HT1080 (cell line): ENCODE results near the gene IMPA2. TPM values are rescaled to one million over a fixed set of nuclear protein-coding genes. Genes with fewer than 3 reads are reported as not detected.
"Not testable (repeated sequence)": the region's sequence is repeated elsewhere in the genome, so short reads cannot be mapped to it uniquely, and the experiment has no call there.

Source experiments
- DNase-seq: peaks from one replicate; pipeline ENCODE4 v3.0.0-alpha.2; 2015; ENCODE audit warnings: low read depth
- total RNA-seq: library from RNA; depleted of rRNA; stranded (reverse); fragments of >200 nt; shearing (Covaris generic); gene quantifications from 2 replicates; pipeline ENCODE4 v1.2.3, GENCODE V29; 2014

IMPA2 gene
- total RNA-seq, 1 experiment from 2014 or later = 0.93 TPM

GRCh38 chr18:11960743-11961380 lies 20.4 kb upstream of the IMPA2 start:
- DNase-seq = no peak

DNA sequence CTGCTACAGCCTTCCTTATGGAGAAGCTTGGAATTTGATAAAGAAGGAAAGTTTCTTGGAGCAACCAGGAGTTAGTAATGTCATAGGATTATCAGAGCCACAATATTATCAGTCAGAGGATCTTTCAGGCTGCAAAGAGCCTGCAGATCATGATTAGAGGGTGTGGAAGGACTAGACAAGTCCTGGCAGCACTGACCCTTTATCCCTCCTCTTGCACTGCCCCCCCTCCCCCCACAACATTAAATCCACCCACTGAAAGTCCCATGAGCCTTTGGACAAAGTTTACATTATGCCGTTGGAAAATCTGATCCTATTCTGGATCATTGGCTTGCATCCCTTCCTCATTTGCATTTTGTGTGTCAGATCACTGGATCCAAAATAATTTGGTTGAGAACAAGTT lies 18.7 kb upstream of the IMPA2 start:
- no peak for DNase-seq

DNA sequence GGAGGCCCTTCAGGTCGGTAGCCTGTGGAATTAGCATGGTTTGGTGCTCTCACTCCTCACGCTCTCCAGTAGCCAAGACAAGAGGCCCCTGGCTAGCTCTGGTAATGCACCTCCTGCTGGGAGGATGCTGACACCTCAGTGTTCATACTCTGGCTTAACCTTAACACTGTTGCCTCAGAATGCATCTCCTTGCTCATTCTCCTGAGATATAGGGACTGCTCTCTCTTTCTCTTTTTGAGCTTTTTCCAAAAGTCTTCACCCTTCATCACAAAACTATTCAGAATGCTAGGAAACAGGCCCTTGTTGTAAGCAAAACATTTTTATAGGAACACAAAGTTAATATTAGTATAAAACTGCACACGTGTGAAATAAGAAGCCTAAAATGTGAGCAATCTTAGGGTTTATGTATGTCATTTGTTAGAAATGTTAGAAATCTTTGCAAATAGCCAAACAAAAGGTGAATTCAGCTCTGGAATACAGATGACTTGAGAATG lies 17.3 kb upstream of the IMPA2 start:
- DNase-seq = no peak

DNA sequence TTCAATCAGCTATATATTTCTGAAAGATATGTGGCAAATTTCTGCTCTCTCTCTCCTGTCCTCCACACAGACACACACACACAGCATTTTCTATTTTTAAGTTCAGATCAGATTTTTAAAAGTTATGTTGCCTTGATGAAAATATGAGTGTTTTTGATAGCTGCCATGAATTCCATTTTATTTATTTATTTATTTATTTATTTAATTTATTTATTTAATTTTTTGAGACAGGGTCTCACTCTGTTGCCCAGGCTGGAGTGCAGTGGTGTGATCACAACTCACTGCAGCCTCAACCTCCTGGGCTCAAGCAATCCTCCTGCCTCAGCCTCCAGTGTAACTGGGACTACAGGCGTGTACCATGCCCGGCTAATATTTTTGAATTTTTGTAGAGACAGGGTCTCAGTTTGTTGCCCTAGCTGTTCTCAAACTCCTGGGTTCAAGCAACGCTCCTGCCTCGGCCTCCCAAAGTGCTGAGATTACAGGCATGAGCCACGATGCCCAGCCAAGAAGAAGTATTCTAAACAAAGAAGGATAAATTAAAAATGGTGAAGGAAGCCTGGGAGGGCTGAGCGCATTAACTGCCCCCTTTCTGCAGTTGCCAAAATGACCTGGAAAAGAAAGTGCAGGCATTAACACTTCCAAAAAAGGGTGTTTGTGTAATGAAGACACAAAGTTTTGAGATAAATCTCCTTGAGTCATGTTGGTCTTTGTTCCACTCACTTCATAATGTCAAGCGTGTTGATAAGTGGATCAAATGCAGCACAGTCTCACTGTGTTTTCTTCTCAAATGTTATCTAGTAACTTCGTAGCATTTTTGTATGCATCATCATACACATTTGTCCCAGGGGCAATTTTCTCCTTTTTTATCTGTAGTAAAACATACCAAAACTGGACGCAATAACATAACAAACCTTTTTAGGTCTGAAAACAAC lies 11.1 kb upstream of the IMPA2 start:
- DNase-seq = no peak

DNA sequence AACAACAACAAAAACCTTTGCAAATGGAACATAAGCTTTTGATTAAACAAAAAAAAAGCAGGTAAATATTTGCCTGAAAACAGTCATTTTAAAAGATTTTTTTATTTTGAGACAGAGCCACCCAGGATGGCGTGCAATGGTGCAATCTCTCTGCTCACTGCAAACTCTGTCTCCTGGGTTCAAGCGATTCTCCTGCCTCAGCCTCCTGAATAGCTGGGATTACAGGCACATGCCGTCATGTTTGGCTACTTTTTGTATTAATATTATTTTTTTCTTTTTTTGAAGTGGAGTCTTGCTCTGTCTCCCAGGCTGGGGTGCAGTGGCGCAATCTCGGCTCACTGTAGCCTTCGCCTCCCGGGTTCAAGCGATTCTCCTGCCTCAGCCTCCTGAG lies 10.5 kb upstream of the IMPA2 start:
- DNase-seq = not testable (repeated sequence)

GRCh38 chr18:11972371-11973174 lies 8.7 kb upstream of the IMPA2 start:
- no peak for DNase-seq

- no peak for DNase-seq
These were observed 6.5 kb upstream of the IMPA2 start for GRCh38 chr18:11974741-11975325.

DNA sequence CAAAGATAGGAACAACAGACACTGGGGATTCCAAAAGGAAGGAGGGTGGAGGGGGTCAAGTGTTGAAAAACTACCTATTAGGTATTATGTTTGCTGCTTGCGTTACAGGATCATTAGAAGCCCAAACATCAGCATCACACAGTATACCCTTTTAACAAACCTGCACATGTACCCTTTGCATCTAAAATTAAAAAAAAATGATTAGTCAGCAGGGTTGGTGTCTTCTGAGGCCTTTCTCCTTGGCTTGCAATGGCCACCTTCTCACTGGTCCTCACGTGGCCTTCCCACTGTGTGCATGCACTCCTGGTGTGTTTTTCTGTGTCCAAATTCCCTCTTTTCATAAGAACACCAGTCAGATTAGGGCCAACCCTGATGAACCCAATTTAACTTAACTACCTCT lies 5.6 kb upstream of the IMPA2 start:
- DNase-seq = no peak

GRCh38 chr18:11976315-11977152 lies 4.8 kb upstream of the IMPA2 start:
- peak; percentile 48 for DNase-seq

DNA sequence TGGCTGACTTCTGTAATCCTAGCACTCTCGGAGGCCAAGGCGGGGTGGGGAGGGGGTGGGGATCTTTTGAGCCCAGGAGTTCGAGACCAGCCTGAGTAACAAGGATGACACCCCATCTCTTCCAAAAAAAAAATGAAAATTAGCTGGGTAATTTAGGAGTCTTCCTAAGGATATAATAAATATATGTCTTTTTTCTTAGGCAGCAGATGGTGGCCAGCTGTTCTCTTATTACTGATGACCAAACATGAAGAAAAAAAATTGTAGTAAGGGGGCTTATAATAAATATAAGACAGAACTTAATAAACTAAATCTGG lies 4.2 kb upstream of the IMPA2 start:
- DNase-seq = no peak

DNA sequence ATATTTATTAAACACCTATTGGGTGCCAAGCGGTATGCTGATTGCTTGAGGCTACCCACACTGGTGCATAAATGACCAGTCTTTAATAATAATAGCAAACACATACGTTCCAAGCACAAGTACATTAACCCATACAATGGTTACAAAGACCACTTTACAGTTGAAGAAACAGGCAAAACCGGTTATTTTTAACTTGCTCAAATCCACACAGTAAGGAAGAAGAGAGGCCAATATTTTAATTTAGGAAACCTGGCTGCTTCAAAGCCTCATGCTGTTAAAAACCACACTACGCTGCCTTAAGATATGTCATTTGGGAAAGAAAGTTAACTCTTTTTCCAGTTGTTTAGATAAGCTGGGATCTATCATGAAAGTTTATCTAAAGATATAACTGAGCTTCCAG lies 2.4 kb upstream of the IMPA2 start:
- no peak for DNase-seq

- DNase-seq = no peak
These were observed 1.2 kb upstream of the IMPA2 start for GRCh38 chr18:11980163-11980493.

- peak; percentile 93 for DNase-seq
These were observed 664 bp upstream of the IMPA2 start for GRCh38 chr18:11980494-11981191.

DNA sequence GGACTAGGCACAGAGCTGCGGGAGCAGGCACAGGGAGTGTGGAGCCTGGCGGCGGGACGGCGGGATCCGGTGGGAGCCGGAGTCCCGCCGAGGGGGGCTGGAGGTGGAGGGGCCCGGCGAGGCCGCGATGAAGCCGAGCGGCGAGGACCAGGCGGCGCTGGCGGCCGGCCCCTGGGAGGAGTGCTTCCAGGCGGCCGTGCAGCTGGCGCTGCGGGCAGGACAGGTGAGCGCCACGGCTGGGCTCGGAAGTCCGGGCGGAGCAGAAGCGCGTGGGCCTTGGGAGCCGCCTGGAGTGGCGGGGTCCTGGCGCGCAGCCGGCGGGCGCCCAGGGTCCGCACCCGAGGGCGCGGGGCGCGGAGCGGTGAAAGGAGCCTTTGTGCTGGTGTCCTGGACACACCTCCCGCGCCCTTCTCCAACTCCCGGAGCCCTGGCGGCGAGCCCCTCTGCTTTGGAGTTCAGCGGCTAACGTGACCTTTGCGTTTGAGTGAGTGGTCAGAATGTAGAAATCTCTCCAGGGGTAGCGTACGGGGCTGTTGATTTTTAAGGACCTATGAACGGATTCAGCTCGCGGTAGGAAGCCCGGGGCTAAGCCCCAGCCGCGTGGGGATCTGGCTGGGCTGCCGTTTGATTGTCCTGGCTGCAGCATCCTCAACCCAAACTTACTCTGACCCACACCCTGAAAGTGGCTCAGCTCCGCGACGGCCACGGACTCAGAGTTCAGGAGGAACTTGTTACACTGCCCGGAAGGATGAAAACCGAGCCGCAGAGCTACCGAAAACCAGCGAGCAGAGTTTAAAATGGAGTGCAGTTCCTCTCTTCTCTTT lies 448 bp downstream of the IMPA2 start:
- no peak for DNase-seq

DNA sequence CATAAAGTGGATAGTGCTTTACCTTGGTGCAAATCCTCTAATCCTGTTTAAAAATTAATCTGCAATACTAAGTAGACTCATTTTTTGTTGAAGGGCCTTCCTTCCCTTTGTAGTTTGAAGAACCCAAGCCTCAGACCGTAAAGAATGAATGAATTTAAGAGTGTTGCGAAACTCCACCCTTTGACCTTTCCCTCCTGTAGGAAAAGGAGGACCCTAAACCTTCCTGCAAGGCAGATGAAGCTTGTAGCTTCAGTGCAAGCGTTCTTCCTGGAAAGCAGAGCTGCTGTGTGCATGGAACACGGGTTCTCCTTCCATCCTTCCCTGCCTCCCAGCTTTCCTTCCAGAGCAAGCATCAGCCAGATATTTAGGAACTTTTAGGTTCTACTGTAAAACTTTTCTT lies 1.7 kb downstream of the IMPA2 start:
- DNase-seq = no peak

DNA sequence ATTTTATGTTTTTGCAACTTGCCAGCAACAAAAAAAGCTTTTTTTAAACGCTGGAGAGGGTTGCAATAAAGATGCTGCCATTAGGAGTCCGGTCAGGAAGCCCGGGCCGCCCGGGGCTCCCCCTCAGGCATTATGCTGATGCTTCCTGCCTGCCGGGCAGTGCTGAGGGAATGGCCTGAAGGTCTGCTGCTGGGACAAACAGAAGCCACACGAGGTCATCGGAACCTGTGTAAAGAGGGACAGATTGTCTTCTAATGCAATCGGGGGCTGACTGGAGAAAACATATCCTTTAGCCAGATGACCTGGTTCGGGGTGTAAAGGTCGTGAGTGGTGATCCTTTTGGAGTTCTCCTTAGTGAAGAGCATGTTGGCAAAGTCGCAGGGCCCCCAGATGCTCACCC lies 2.3 kb downstream of the IMPA2 start:
- no peak for DNase-seq

GRCh38 chr18:11984091-11984490 lies 2.8 kb downstream of the IMPA2 start:
- no peak for DNase-seq

DNA sequence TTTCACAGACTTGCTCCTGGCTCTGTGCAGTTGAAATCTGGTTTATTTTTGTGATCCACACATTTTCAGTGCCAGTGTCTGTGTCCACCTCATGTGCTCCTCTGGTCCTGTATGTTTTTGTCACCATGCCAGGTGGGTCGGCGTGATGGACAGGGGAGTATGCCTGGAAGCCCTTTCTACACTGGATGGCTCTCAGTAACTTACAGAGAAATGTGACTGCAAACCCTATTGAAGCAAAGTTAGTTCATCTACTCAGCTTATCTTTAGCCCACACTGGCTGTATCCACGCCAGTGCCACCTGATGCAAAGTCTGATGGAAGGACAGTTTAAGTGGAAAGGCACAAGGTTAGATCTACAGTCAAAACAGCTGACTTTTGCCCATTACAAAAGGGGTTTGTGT lies 4.3 kb downstream of the IMPA2 start:
- no peak for DNase-seq

GRCh38 chr18:11986061-11986460 lies 4.8 kb downstream of the IMPA2 start:
- no peak for DNase-seq
